HCT116 (cell line): ENCODE results near the gene GLIPR1. TPM values are rescaled to one million over a fixed set of nuclear protein-coding genes. Genes with fewer than 3 reads are reported as not detected.

Experiments
- ATAC-seq: fragments of 200-7000 bp; cut with Tn5 transposase; 2 replicates; pipeline ENCODE4 v1.9.1; 2020; ENCODE audit warnings: mild to moderate bottlenecking, moderate library complexity
- BruUV-seq: library from RNA; stranded (reverse); fragments of 400-500 nt; replicated peaks from 2 replicates; lab custom pipeline; 2021; lab: Mats Ljungman, UMichigan
- CTCF ChIA-PET: fragments of 300-600 bp; sonication (Branson Sonifier 250); formaldehyde crosslinking; loops from one replicate; lab custom pipeline; 2021; ENCODE audit warnings: antibody characterized with exemption; lab: Charles Lee
- POLR2A ChIA-PET: fragments of 300-600, 350-600 bp; sonication (Branson Sonifier 250); formaldehyde crosslinking; loops from one replicate; lab custom pipeline; 2021; ENCODE audit warnings: antibody characterized with exemption; lab: Charles Lee
- RAD21 ChIA-PET, 2 experiments: fragments of 300-600 bp; sonication (Branson Sonifier 250); formaldehyde crosslinking; loops; one replicate each; lab custom pipeline; 2023; ENCODE audit warnings: low total read pairs in 2 of 2; ENCODE audit not compliant: uncharacterized antibody in 2 of 2, unreplicated experiment in 2 of 2, low non-redundant PET in 1 of 2; lab: Charles Lee
- DNase-seq: peaks from one replicate; pipeline ENCODE4 v3.0.0-alpha.2; 2010; ENCODE audit warnings: low read depth, low spot score
- H2AFZ ChIP-seq: fragments of 200-600 bp; shearing (Covaris generic), sonication (generic); 2 replicates; pipeline ENCODE4 v1.6.1; 2017; ENCODE audit warnings: low read depth, mixed run types, mixed read lengths, antibody characterized with exemption, low read length; ENCODE audit not compliant: poor library complexity, severe bottlenecking
- H3K27ac ChIP-seq: 2 replicates; pipeline ENCODE4 v1.5.1; 2012; ENCODE audit warnings: low read depth, low read length
- H3K27me3 ChIP-seq: fragments of 200-600 bp; sonication (generic); 2 replicates; pipeline ENCODE4 v1.6.1; 2016; ENCODE audit warnings: mixed run types, low read length, mixed read lengths; ENCODE audit not compliant: insufficient read depth
- H3K36me3 ChIP-seq, 2 experiments: fragments of 200-500 bp in 1 of 2; fragments of 200-600 bp in 1 of 2; sonication (Bioruptor generic) in 1 of 2; sonication (generic) in 1 of 2; 2 replicates each; pipeline versions ENCODE4 v1.5.1 to v1.6.1; 2014 to 2016; ENCODE audit warnings: low read length in 2 of 2, inconsistent platforms in 1 of 2, mixed read lengths in 1 of 2, mixed run types in 1 of 2; ENCODE audit not compliant: insufficient read depth in 2 of 2, control insufficient read depth in 1 of 2
- H3K4me1 ChIP-seq, 2 experiments: fragments of 200-600 bp in 1 of 2; sonication (generic) in 1 of 2; 2 replicates each; pipeline versions ENCODE4 v1.5.1 to v1.6.1; 2012 to 2017; ENCODE audit warnings: low read length in 2 of 2, inconsistent platforms in 1 of 2, mild to moderate bottlenecking in 1 of 2, mixed read lengths in 1 of 2, mixed run types in 1 of 2, moderate library complexity in 1 of 2; ENCODE audit not compliant: insufficient read depth in 2 of 2, control insufficient read depth in 1 of 2
- H3K4me2 ChIP-seq: fragments of 200-600 bp; sonication (generic); 2 replicates; pipeline ENCODE4 v1.6.1; 2017; ENCODE audit warnings: mixed run types, low read length, mixed read lengths
- H3K4me3 ChIP-seq, 2 experiments: fragments of 200-600 bp in 1 of 2; sonication (generic) in 1 of 2; replicated peaks in 1 of 2; 2 replicates each; pipeline ENCODE4 v1.5.1; 2011 to 2016; ENCODE audit warnings: low read length in 2 of 2, control low read depth in 1 of 2, low read depth in 1 of 2, mild to moderate bottlenecking in 1 of 2, mixed read lengths in 1 of 2, mixed run types in 1 of 2
- H3K79me2 ChIP-seq: fragments of 200-600 bp; sonication (generic); 2 replicates; pipeline ENCODE4 v1.6.1; 2017; ENCODE audit warnings: mild to moderate bottlenecking, mixed run types, low read length, moderate library complexity, mixed read lengths; ENCODE audit not compliant: insufficient read depth
- H3K9ac ChIP-seq: fragments of 200-600 bp; sonication (generic); 2 replicates; pipeline ENCODE4 v1.6.1; 2016; ENCODE audit warnings: low read length, mixed read lengths
- H3K9me2 ChIP-seq: fragments of 200-600 bp; sonication (generic), shearing (Covaris generic); 2 replicates; pipeline ENCODE4 v1.6.1; 2017; ENCODE audit warnings: mixed run types, mild to moderate bottlenecking, moderate library complexity; ENCODE audit not compliant: insufficient read depth
- H3K9me3 ChIP-seq, 2 experiments: fragments of 200-500 bp in 1 of 2; fragments of 200-600 bp in 1 of 2; sonication (Bioruptor generic) in 1 of 2; sonication (generic) in 1 of 2; 2 replicates each; pipeline ENCODE4 v1.6.1; 2014 to 2017; ENCODE audit warnings: low read length in 2 of 2, mixed read lengths in 2 of 2, inconsistent platforms in 1 of 2, low read depth in 1 of 2, mild to moderate bottlenecking in 1 of 2, mixed run types in 1 of 2, moderate library complexity in 1 of 2; ENCODE audit not compliant: control insufficient read depth in 1 of 2, insufficient read depth in 1 of 2
- H4K20me1 ChIP-seq: fragments of 200-600 bp; sonication (generic), shearing (Covaris generic); 2 replicates; pipeline ENCODE4 v1.6.1; 2017; ENCODE audit warnings: mixed run types, mild to moderate bottlenecking, moderate library complexity; ENCODE audit not compliant: insufficient read depth
- CBX3 ChIP-seq: IDR thresholded peaks from 2 replicates; pipeline ENCODE4 v1.6.1; 2012; ENCODE audit warnings: low read depth
- CEBPB ChIP-seq: IDR thresholded peaks from 2 replicates; pipeline ENCODE4 v1.6.1; 2012; ENCODE audit warnings: low read depth
- CTCF ChIP-seq, 3 experiments: fragments of 200-600 bp in 1 of 3; sonication (generic) in 1 of 3; IDR thresholded peaks in 2 of 3; conservative IDR thresholded peaks in 1 of 3; 2 replicates each; pipeline ENCODE4 v1.5.1; 2012 to 2017; ENCODE audit warnings: low read depth in 2 of 3, low read length in 2 of 3, antibody characterized with exemption in 1 of 3, borderline replicate concordance in 1 of 3, control low read depth in 1 of 3, mild to moderate bottlenecking in 1 of 3, mixed read lengths in 1 of 3, mixed run types in 1 of 3, moderate library complexity in 1 of 3; ENCODE audit not compliant: insufficient read depth in 1 of 3
- EGR1 ChIP-seq: IDR thresholded peaks from 2 replicates; pipeline ENCODE4 v1.6.1; 2012; ENCODE audit warnings: low read depth
- ELF1 ChIP-seq: IDR thresholded peaks from 2 replicates; pipeline ENCODE4 v1.6.1; 2012; ENCODE audit warnings: low read depth, borderline replicate concordance
- EZH2 ChIP-seq: fragments of 200-600 bp; sonication (generic); IDR thresholded peaks from 2 replicates; pipeline ENCODE4 v1.6.1; 2017; ENCODE audit warnings: antibody characterized with exemption, mixed run types
- EZH2phosphoT487 ChIP-seq: fragments of 200-600 bp; IDR thresholded peaks from 2 replicates; pipeline ENCODE4 v1.6.1; 2018; ENCODE audit warnings: antibody characterized with exemption, borderline replicate concordance
- JUND ChIP-seq: IDR thresholded peaks from 2 replicates; pipeline ENCODE4 v1.6.1; 2012
- POLR2A ChIP-seq: IDR thresholded peaks from 2 replicates; pipeline ENCODE4 v1.7.0; 2011; ENCODE audit warnings: borderline replicate concordance; ENCODE audit not compliant: insufficient read depth, insufficient read length; ENCODE audit errors: extremely low read depth
- RAD21 ChIP-seq: IDR thresholded peaks from 2 replicates; pipeline ENCODE4 v1.6.1; 2012; ENCODE audit warnings: low read depth, mild to moderate bottlenecking
- REST ChIP-seq: IDR thresholded peaks from 2 replicates; pipeline ENCODE4 v1.6.1; 2012; ENCODE audit warnings: low read depth
- SIN3A ChIP-seq: IDR thresholded peaks from 2 replicates; pipeline ENCODE4 v1.6.1; 2012; ENCODE audit warnings: low read depth
- SP1 ChIP-seq: IDR thresholded peaks from 2 replicates; pipeline ENCODE4 v1.6.1; 2012; ENCODE audit warnings: low read depth
- SRF ChIP-seq: IDR thresholded peaks from 2 replicates; pipeline ENCODE4 v1.6.1; 2012; ENCODE audit warnings: low read depth
- intact Hi-C: fragments of 100-400 bp; cut with micrococcal nuclease; formaldehyde crosslinking; loops from 2 replicates; pipeline ENCODE4 v1.10.0; 2022
- total RNA-seq: library from RNA; stranded (reverse); gene quantifications from one replicate; pipeline ENCODE4 v1.2.1, GENCODE V29; 2021; ENCODE audit not compliant: unreplicated experiment
- TF ChIP-seq, protein P1 (sequence below): IDR thresholded peaks from 2 replicates; pipeline ENCODE4 v1.6.1; 2012
- TF ChIP-seq, protein P2 (sequence below): IDR thresholded peaks from 2 replicates; pipeline ENCODE4 v1.6.1; 2011; ENCODE audit warnings: mild to moderate bottlenecking, low read length, moderate library complexity; ENCODE audit not compliant: insufficient replicate concordance; ENCODE audit errors: extremely low read depth

GLIPR1 gene
- total RNA-seq, 1 experiment from 2014 or later, result 0.39 TPM

DNA sequence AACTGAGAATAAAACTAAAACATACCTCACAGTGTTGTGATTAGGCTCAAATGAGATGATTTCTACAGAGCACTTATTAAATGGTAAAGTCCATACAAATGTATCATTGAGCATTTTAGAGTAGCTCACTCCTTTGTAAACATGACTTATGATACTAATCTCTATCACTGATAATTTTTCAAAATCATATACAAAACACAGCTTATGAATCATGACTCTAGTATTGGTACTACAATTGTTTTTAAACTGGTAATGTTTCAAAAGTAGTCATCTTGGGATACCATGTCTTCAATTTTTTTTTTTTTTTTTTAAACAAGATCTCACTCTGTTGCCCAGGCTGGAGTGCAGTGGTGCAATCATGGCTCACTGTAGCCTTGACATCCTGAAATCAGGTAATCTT lies 70.9 kb downstream of the GLIPR1 start:
- ATAC-seq, result no peak
- POLR2A ChIA-PET, result interaction anchor here (0.7 kb wide), 1 partner anchor 108 kb away, joined by 3 read pairs; no protein-coding TSS in a partner anchor
- Histone ChIP-seq H3K9me3 (no peaks in the 10 kb centered on the region), H2AFZ (no peak overlapping the region), H3K79me2 (no peaks in the 10 kb centered on the region), H3K36me3 (no peaks in the 10 kb centered on the region), H3K9me2 (no peaks in the 10 kb centered on the region), H3K4me1 (peaks cover 49 to 51% of the 10 kb centered on the region in 2 experiments), H3K27me3 (no peaks in the 10 kb centered on the region), H3K4me3 (no peak overlapping the region), H3K9ac (no peak overlapping the region), H3K4me2 (no peak overlapping the region)
- no peak for DNase-seq
- RAD21 ChIA-PET, result no interaction called here
- CTCF ChIA-PET, result no interaction called here
- no TSS peak for BruUV-seq
- intact Hi-C loops, result no loop called here
- TF ChIP-seq, protein P1, sequence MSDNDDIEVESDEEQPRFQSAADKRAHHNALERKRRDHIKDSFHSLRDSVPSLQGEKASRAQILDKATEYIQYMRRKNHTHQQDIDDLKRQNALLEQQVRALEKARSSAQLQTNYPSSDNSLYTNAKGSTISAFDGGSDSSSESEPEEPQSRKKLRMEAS, result no peak
- TF ChIP-seq POLR2A (no peak), SRF (no peak), EZH2phosphoT487 (no peak), JUND (no peak), CBX3 (no peak), REST (no peak), CEBPB (no peak), SP1 (no peak), RAD21 (no peak), EZH2 (no peak), CTCF (IDR thresholded peaks at IDR 0.05 in 2 of 3, conservative IDR thresholded peaks at IDR 0.05 in 1 of 3; ENCODE audit: borderline replicate concordance in 1 of 3, insufficient read depth in 1 of 3, low read depth in 2 of 3, low read length in 2 of 3) (no peak), EGR1 (no peak), SIN3A (no peak), ELF1 (no peak)
- TF ChIP-seq, protein P2, sequence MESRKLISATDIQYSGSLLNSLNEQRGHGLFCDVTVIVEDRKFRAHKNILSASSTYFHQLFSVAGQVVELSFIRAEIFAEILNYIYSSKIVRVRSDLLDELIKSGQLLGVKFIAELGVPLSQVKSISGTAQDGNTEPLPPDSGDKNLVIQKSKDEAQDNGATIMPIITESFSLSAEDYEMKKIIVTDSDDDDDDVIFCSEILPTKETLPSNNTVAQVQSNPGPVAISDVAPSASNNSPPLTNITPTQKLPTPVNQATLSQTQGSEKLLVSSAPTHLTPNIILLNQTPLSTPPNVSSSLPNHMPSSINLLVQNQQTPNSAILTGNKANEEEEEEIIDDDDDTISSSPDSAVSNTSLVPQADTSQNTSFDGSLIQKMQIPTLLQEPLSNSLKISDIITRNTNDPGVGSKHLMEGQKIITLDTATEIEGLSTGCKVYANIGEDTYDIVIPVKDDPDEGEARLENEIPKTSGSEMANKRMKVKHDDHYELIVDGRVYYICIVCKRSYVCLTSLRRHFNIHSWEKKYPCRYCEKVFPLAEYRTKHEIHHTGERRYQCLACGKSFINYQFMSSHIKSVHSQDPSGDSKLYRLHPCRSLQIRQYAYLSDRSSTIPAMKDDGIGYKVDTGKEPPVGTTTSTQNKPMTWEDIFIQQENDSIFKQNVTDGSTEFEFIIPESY, result no peak
- TF ChIP-seq, all 23 proteins: peak for 0
- H4K20me1 ChIP-seq, result no peaks in the 10 kb centered on the region
- no peak overlapping the region for H3K27ac ChIP-seq
